NCI-H1048 (cell line): ENCODE measurements around the gene NPBWR2.

ENCODE experiments used
- DNase-seq: peaks from one replicate; lab custom pipeline; 2025; lab: John Stamatoyannopoulos, UW

NPBWR2 gene

GRCh38 chr20:64071341-64072332 lies 35.7 kb downstream of the NPBWR2 start:
- DNase-seq: no peak

- no peak for DNase-seq
Observed at GRCh38 chr20:64070244-64070993, 36.9 kb downstream of the NPBWR2 start.

GRCh38 chr20:64069614-64070243 lies 37.6 kb downstream of the NPBWR2 start:
- DNase-seq: no peak

GRCh38 chr20:64069209-64069613 lies 38.2 kb downstream of the NPBWR2 start:
- DNase-seq: no peak

- no peak for DNase-seq
Observed at GRCh38 chr20:64068386-64069208, 38.8 kb downstream of the NPBWR2 start.

GRCh38 chr20:64067733-64068307 lies 39.5 kb downstream of the NPBWR2 start:
- DNase-seq: no peak

GRCh38 chr20:64067005-64067632 lies 40.2 kb downstream of the NPBWR2 start:
- DNase-seq: no peak

GRCh38 chr20:64065974-64066343 lies 41.4 kb downstream of the NPBWR2 start:
- DNase-seq: no peak

GRCh38 chr20:64065062-64065973 lies 42.0 kb downstream of the NPBWR2 start:
- no peak for DNase-seq

- DNase-seq: no peak
Observed at GRCh38 chr20:64064145-64064698, 43.1 kb downstream of the NPBWR2 start.

- DNase-seq: no peak
Observed at GRCh38 chr20:64063389-64064144, 43.8 kb downstream of the NPBWR2 start.

- peak; percentile 82 for DNase-seq
Observed at GRCh38 chr20:64062596-64063388, 44.6 kb downstream of the NPBWR2 start, which contains the start of gene TCEA2. TCEA2 (plus strand) TSS chr20:64063198; CDS start chr20:64063313, 115 bp downstream.

GRCh38 chr20:64062276-64062595 lies 45.1 kb downstream of the NPBWR2 start:
- no peak for DNase-seq

GRCh38 chr20:64058536-64058935 lies 48.8 kb downstream of the NPBWR2 start:
- no peak for DNase-seq

GRCh38 chr20:64057628-64058498 lies 49.5 kb downstream of the NPBWR2 start:
- peak; percentile 35 for DNase-seq

- no peak for DNase-seq
Observed at GRCh38 chr20:64056889-64057627, 50.3 kb downstream of the NPBWR2 start.
